Mucosa of rectum (tissue), 2 donors: Measurements from ENCODE around the gene ZEB2.
A peak's percentile ranks its signal among the peaks of the same experiment; 100 is the strongest.

ENCODE experiments used
- H3K27ac ChIP-seq, 2 donors: one replicate each; pipeline ENCODE4 v1.7.0; 2013; ENCODE audit warnings: inconsistent platforms in 2 of 2, low read depth in 2 of 2, low read length in 2 of 2
- H3K27me3 ChIP-seq, 2 donors: one replicate each; pipeline ENCODE4 v1.7.0; 2013; ENCODE audit warnings: low read length in 2 of 2; ENCODE audit not compliant: control insufficient read depth in 2 of 2, insufficient read depth in 2 of 2
- H3K36me3 ChIP-seq, 2 donors: one replicate each; pipeline ENCODE4 v1.7.0; 2013; ENCODE audit warnings: low read length in 2 of 2; ENCODE audit not compliant: control insufficient read depth in 2 of 2, insufficient read depth in 2 of 2
- H3K4me1 ChIP-seq, 2 donors: one replicate each; pipeline ENCODE4 v1.7.0; 2013; ENCODE audit warnings: low read length in 2 of 2, mild to moderate bottlenecking in 1 of 2; ENCODE audit not compliant: control insufficient read depth in 2 of 2, insufficient read depth in 2 of 2
- H3K4me3 ChIP-seq, 2 donors: one replicate each; pipeline ENCODE4 v1.7.0; 2013; ENCODE audit warnings: low read length in 2 of 2
- H3K9ac ChIP-seq, 2 donors: one replicate each; pipeline ENCODE4 v1.7.0; 2013; ENCODE audit warnings: low read length in 2 of 2, low read depth in 1 of 2, mild to moderate bottlenecking in 1 of 2
- H3K9me3 ChIP-seq, 2 donors: one replicate each; pipeline ENCODE4 v1.7.0; 2013; ENCODE audit warnings: low read length in 2 of 2; ENCODE audit not compliant: control insufficient read depth in 2 of 2
- donor health status: healthy.
- donor health status: Normal muscosa, but diverticular disease.

Gene ZEB2

DNA sequence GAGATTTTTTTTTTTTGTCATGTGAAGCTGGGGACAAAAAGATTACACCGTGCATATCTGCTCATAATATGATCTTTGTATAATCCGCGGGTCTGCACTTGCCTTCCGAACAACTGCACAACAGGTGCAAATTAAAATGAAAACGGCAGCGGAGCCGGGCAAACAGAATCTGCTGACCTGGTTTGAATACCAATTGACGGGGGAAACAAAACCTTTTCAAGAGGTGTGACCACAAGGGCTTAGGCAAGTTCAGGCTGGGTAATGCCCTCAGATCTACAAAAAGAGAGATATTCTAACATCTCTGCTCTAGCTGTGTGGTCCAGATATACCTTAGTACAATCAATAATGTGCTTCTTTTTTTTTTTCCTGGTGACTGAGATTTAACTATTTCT, 88.5 kb downstream of the ZEB2 start:
- peak overlapping the region in 1 of 2 donors; percentile 43 for H3K9ac ChIP-seq
- peak overlapping the region; percentile 59 to 65 for H3K27ac ChIP-seq
- H3K4me1 ChIP-seq = peaks cover 3 to 5% of the 10 kb centered on the region in 2 donors
- H3K27me3 ChIP-seq = peaks cover 0 to 3% of the 10 kb centered on the region in 2 donors
- H3K4me3 ChIP-seq = peak overlapping the region in 1 of 2 donors; percentile 56
- no peaks in the 10 kb centered on the region for H3K36me3 ChIP-seq
- no peaks in the 10 kb centered on the region for H3K9me3 ChIP-seq

DNA sequence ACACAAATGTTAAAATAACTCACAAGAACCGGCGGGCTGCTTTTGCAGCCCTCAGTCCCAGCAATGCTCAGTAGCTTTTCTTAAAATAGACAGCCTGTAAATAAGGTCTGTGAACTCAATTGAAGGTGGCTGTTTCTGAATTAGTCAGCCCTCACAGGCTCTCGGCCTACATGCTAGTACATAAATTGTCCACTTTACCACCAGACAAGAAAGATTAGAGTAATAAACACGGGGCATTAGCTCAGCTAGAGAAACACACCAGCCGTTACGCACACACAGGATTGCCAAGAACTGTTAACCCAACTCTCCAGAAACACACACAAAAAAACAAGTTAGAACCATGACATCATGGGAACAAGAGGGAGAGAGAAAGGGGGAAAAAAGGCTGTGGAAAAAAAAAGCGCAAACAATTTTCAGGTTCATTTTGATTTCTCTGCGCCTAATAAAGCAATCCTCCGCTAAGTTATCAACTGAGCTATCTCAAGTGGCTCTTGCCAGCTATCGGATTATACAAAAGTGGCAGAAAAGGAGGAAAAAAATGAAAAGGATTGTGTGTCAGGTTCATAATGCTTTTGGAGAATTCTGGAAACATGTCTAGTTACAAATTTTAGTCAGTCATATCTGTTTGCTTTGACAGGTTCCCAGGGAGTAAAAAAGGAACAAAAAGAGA, 89.1 kb downstream of the ZEB2 start:
- no peaks in the 10 kb centered on the region for H3K9me3 ChIP-seq
- H3K36me3 ChIP-seq = no peaks in the 10 kb centered on the region
- peak overlapping the region; percentile 59 to 65 for H3K27ac ChIP-seq
- peak overlapping the region in 1 of 2 donors; percentile 43 for H3K9ac ChIP-seq
- peak overlapping the region; percentile 20 to 56 for H3K4me3 ChIP-seq
- H3K27me3 ChIP-seq = peaks cover 0 to 3% of the 10 kb centered on the region in 2 donors
- H3K4me1 ChIP-seq = peaks cover 3 to 5% of the 10 kb centered on the region in 2 donors

DNA sequence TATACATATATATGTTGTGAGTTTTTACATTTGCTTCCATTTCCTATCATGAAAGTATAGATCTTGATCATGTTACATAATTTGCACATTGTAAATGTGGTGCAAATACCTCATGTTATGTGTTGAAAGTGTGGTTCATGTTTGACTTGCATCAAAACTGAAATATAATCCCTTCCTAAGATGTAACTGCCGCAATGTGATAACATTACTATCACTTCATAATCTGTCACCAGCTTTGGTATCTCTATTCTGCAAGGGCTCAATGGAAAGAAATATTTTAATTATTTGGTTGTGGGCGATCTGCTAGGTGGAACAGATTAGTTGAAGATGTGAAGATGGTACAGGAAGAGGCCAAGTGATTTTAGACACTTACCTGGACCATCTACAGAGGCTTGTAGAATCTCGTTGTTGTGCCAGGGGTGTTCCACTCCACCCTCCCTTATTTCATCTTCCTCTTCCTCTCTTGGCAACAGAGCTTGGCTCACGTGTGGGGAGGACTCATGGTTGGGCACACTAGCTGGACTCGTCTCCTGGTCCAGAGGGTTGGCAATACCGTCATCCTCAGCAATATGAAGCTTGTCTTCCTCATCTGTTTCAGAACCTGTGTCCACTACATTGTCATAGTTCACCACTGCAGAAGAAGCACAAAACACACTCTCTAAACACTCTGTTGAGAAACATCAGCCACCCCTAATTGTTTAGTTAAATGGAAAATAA, 90.4 kb downstream of the ZEB2 start:
- Histone ChIP-seq H3K4me3 (no peak overlapping the region), H3K36me3 (no peaks in the 10 kb centered on the region), H3K4me1 (peaks cover 3 to 5% of the 10 kb centered on the region in 2 donors), H3K9me3 (no peaks in the 10 kb centered on the region), H3K27ac (peak overlapping the region in 1 of 2 donors; percentile 14), H3K9ac (no peak overlapping the region), H3K27me3 (no peaks in the 10 kb centered on the region)

- Histone ChIP-seq H3K27ac (peak overlapping the region in 1 of 2 donors; percentile 52), H3K9me3 (no peaks in the 10 kb centered on the region), H3K9ac (no peak overlapping the region)
Observed at GRCh38 chr2:144426981-144427479, 92.9 kb downstream of the ZEB2 start.

GRCh38 chr2:144426355-144426754, 93.6 kb downstream of the ZEB2 start:
- no peaks in the 10 kb centered on the region for H3K27me3 ChIP-seq
- peaks cover 3 to 5% of the 10 kb centered on the region in 2 donors for H3K4me1 ChIP-seq
- H3K9ac ChIP-seq = peak overlapping the region in 1 of 2 donors; percentile 12
- no peaks in the 10 kb centered on the region for H3K9me3 ChIP-seq
- H3K4me3 ChIP-seq = no peak overlapping the region
- H3K36me3 ChIP-seq = no peaks in the 10 kb centered on the region
- peak overlapping the region in 1 of 2 donors; percentile 52 for H3K27ac ChIP-seq

More at GRCh38 chr2:144426981-144427479, 92.9 kb downstream of the ZEB2 start:
- Histone ChIP-seq H3K36me3 (no peaks in the 10 kb centered on the region), H3K4me3 (no peak overlapping the region), H3K4me1 (peaks cover 3 to 5% of the 10 kb centered on the region in 2 donors), H3K27me3 (no peaks in the 10 kb centered on the region)

DNA sequence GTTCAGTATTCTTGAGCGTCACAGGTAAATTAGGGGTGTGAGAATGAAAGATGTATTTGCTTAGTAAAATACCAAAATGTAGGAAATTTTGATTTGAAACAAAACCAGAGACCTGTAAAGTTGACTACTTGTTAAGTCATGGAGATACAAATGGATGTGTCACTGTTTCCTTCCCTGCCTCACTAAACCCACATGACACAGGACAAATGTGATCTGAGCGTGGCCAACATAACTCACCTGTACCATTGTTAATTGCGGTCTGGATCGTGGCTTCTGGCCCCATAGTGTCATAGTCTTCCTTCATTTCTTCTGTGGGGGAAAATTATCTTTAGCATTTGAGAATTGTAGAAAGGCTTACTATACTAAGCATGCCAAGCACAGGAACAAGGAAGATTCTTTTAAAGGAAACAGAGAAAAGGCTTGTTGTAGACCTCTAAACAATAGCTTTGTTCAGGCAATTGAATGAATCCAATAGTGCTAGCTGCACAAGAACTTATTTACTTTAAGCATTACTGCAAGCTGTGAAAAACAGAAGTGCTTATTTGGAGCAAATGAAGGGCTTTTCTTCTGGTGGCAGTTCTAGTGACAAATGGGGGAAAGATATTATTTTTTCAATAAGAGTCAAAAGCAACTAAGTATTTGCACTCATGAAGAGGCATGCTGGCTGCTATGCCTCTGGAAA, 95.2 kb downstream of the ZEB2 start:
- H3K9ac ChIP-seq = no peak overlapping the region
- H3K4me1 ChIP-seq = peaks cover 2 to 3% of the 10 kb centered on the region in 2 donors

GRCh38 chr2:144421606-144422510, 98.1 kb downstream of the ZEB2 start:
- Histone ChIP-seq H3K27ac (no peak overlapping the region), H3K9ac (no peak overlapping the region), H3K9me3 (no peaks in the 10 kb centered on the region), H3K4me3 (no peak overlapping the region), H3K4me1 (peaks cover 0 to 2% of the 10 kb centered on the region in 2 donors), H3K36me3 (no peaks in the 10 kb centered on the region), H3K27me3 (no peaks in the 10 kb centered on the region)

More for the DNA sequence above, 95.2 kb downstream of the ZEB2 start:
- Histone ChIP-seq H3K27ac (no peak overlapping the region), H3K4me3 (no peak overlapping the region), H3K9me3 (no peaks in the 10 kb centered on the region), H3K36me3 (no peaks in the 10 kb centered on the region), H3K27me3 (no peaks in the 10 kb centered on the region)

DNA sequence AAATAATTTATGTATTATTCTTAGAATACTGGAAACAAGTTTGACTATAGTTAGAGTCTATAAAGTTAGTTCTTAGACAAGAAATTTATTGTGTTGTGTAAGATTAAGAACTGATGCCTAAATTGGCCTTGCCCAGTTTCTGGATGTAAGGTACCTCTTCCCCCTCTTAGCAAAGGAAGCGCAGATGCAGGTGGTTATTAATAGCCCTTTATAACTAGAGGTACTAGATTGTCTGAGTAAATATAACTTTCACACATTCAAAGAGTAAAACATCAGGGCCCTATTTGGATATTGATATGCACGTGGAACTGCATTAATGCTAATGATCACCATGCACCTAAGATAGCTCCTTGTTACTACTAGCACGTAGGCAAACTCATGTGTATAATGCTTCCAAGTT, 100.7 kb downstream of the ZEB2 start:
- no peak overlapping the region for H3K27ac ChIP-seq
- no peaks in the 10 kb centered on the region for H3K36me3 ChIP-seq
- no peaks in the 10 kb centered on the region for H3K9me3 ChIP-seq
- no peak overlapping the region for H3K9ac ChIP-seq
- no peaks in the 10 kb centered on the region for H3K4me1 ChIP-seq
- no peaks in the 10 kb centered on the region for H3K27me3 ChIP-seq
- no peak overlapping the region for H3K4me3 ChIP-seq

- H3K27me3 ChIP-seq = no peaks in the 10 kb centered on the region
Observed at GRCh38 chr2:144415386-144415785, 104.5 kb downstream of the ZEB2 start.

More at GRCh38 chr2:144415386-144415785, 104.5 kb downstream of the ZEB2 start:
- Histone ChIP-seq H3K36me3 (no peaks in the 10 kb centered on the region), H3K4me3 (no peak overlapping the region), H3K9ac (no peak overlapping the region), H3K9me3 (no peaks in the 10 kb centered on the region), H3K27ac (no peak overlapping the region), H3K4me1 (no peaks in the 10 kb centered on the region)
